Liver (tissue), 9 donors: ENCODE data around the gene TAC3. TPM values are rescaled to one million over a fixed set of nuclear protein-coding genes. Genes with fewer than 3 reads are reported as not detected.

Experiments
- DNase-seq: peaks from one replicate; pipeline ENCODE4 v3.0.0-alpha.2; 2017; ENCODE audit warnings: low spot score
- H3K27ac ChIP-seq, 2 donors: one replicate each; pipeline ENCODE4 v1.7.0; 2013; ENCODE audit warnings: inconsistent platforms in 2 of 2, low read length in 2 of 2, control low read depth in 1 of 2, low read depth in 1 of 2, mild to moderate bottlenecking in 1 of 2
- H3K27me3 ChIP-seq, 4 donors: one replicate each; pipeline versions ENCODE4 v1.6.1 to v1.7.0; 2013; ENCODE audit warnings: low read length in 3 of 4, inconsistent platforms in 1 of 4, mild to moderate bottlenecking in 1 of 4, moderate library complexity in 1 of 4; ENCODE audit not compliant: control insufficient read depth in 4 of 4, insufficient read depth in 4 of 4
- H3K36me3 ChIP-seq, 4 donors: one replicate each; pipeline versions ENCODE4 v1.6.1 to v1.7.0; 2013; ENCODE audit warnings: low read length in 3 of 4, mild to moderate bottlenecking in 3 of 4, low read depth in 1 of 4, moderate library complexity in 1 of 4; ENCODE audit not compliant: control insufficient read depth in 4 of 4, insufficient read depth in 3 of 4
- H3K4me1 ChIP-seq, 4 donors: one replicate each; pipeline versions ENCODE4 v1.6.1 to v1.7.0; 2013; ENCODE audit warnings: low read length in 3 of 4, mild to moderate bottlenecking in 3 of 4, moderate library complexity in 1 of 4; ENCODE audit not compliant: control insufficient read depth in 4 of 4, insufficient read depth in 4 of 4
- H3K4me3 ChIP-seq, 3 donors: one replicate each; pipeline versions ENCODE4 v1.6.1 to v1.7.0; 2013; ENCODE audit warnings: low read length in 3 of 3, control low read depth in 1 of 3, low read depth in 1 of 3, mild to moderate bottlenecking in 1 of 3
- H3K9ac ChIP-seq, 2 donors: one replicate each; pipeline ENCODE4 v1.7.0; 2013; ENCODE audit warnings: low read length in 2 of 2, mild to moderate bottlenecking in 2 of 2, moderate library complexity in 2 of 2, control low read depth in 1 of 2, low read depth in 1 of 2
- H3K9me3 ChIP-seq, 4 donors: one replicate each; pipeline versions ENCODE4 v1.6.1 to v1.7.0; 2013; ENCODE audit warnings: low read length in 3 of 4; ENCODE audit not compliant: control insufficient read depth in 4 of 4
- FOXA1 ChIP-seq: IDR thresholded peaks from 2 replicates; pipeline ENCODE4 v1.6.1; 2016; ENCODE audit warnings: antibody characterized with exemption
- FOXA2 ChIP-seq: IDR thresholded peaks from 2 replicates; pipeline ENCODE4 v1.6.1; 2016; ENCODE audit warnings: antibody characterized with exemption
- GABPA ChIP-seq, 2 donors: IDR thresholded peaks in 1 of 2; conservative IDR thresholded peaks in 1 of 2; 2 replicates each; pipeline ENCODE4 v1.6.1; 2016; ENCODE audit warnings: antibody characterized with exemption in 2 of 2, mild to moderate bottlenecking in 1 of 2, moderate library complexity in 1 of 2
- JUND ChIP-seq, 2 donors: IDR thresholded peaks; 2 replicates each; pipeline ENCODE4 v1.6.1; 2016; ENCODE audit warnings: antibody characterized with exemption in 2 of 2
- RAD21 ChIP-seq, 2 donors: IDR thresholded peaks; 2 replicates each; pipeline ENCODE4 v1.6.1; 2016; ENCODE audit warnings: antibody characterized with exemption in 2 of 2, mild to moderate bottlenecking in 2 of 2
- SP1 ChIP-seq: IDR thresholded peaks from 2 replicates; pipeline ENCODE4 v1.6.1; 2018; ENCODE audit warnings: antibody characterized with exemption, mild to moderate bottlenecking
- TAF1 ChIP-seq: conservative IDR thresholded peaks from 2 replicates; pipeline ENCODE4 v1.6.1; 2016; ENCODE audit warnings: antibody characterized with exemption, mild to moderate bottlenecking
- WGBS: extraction: QIAGEN DNeasy Blood & Tissue Kit; methylation state at CpG from one replicate; pipeline ENCODE4 v1.1.7; 2013; 5-methylcytosine and 5-hydroxymethylcytosine counted together
- polyA plus RNA-seq, 2 donors: library from polyadenylated mRNA; stranded (reverse) in 1 of 2; unstranded in 1 of 2; fragments of 200-250 nt in 1 of 2; fragments of >200 nt in 1 of 2; fragmentation: Nextera tagmentation in 1 of 2; extraction: Ambion mirVana in 1 of 2; gene quantifications; one replicate each; pipeline versions ENCODE4 v1.2.1 to v1.2.3, GENCODE V29; 2013 to 2015
- total RNA-seq, 2 donors: library from RNA; depleted of rRNA; stranded (reverse); fragments of >200 nt; gene quantifications; one replicate each; pipeline ENCODE4 v1.2.3, GENCODE V29; 2014
- TF ChIP-seq, protein P1 (sequence below): IDR thresholded peaks from 2 replicates; pipeline ENCODE4 v1.6.1; 2016; ENCODE audit warnings: antibody characterized with exemption, mild to moderate bottlenecking
- TF ChIP-seq, protein P2 (sequence below): IDR thresholded peaks from 2 replicates; pipeline ENCODE4 v1.6.1; 2016; ENCODE audit warnings: antibody characterized with exemption
- TF ChIP-seq, protein P3 (sequence below): IDR thresholded peaks from 2 replicates; pipeline ENCODE4 v1.6.1; 2016; ENCODE audit warnings: antibody characterized with exemption
- donor health status: healthy.
- donor health status: healthy.
- donor health status: healthy.
- donor health status: healthy.
- donor health status: healthy.

The TAC3 gene
- total and polyA plus RNA-seq, 4 donors = not detected

DNA sequence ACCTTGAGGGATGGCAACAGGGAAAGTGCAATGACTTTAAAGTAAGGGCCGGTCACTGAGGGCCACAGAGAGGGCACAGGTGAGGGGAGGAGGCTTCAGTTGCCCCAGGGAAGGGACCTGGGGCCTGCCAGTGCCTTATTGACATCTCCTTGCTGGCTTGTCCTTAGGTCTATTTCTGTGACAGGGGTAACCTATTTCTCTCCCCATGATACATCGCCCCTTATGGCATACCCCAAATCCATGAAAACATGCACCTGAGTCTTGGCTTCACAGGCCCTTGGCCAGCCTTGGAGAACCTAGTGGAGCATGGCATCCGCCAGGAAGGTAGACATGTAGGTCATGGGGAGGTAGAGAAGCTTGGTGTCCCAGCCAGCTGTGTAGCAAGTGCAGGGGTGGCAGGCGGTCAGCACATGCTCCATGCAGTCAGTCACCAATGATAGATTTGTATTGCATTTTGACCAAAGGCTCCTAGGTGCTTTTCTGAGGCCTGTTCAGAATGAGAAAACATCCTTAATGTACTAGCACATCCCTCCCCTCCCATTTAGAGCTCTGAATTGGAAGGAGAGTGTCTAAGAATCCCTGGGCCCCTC, 35.3 kb downstream of the TAC3 start (continued):
- TF ChIP-seq, protein P1, sequence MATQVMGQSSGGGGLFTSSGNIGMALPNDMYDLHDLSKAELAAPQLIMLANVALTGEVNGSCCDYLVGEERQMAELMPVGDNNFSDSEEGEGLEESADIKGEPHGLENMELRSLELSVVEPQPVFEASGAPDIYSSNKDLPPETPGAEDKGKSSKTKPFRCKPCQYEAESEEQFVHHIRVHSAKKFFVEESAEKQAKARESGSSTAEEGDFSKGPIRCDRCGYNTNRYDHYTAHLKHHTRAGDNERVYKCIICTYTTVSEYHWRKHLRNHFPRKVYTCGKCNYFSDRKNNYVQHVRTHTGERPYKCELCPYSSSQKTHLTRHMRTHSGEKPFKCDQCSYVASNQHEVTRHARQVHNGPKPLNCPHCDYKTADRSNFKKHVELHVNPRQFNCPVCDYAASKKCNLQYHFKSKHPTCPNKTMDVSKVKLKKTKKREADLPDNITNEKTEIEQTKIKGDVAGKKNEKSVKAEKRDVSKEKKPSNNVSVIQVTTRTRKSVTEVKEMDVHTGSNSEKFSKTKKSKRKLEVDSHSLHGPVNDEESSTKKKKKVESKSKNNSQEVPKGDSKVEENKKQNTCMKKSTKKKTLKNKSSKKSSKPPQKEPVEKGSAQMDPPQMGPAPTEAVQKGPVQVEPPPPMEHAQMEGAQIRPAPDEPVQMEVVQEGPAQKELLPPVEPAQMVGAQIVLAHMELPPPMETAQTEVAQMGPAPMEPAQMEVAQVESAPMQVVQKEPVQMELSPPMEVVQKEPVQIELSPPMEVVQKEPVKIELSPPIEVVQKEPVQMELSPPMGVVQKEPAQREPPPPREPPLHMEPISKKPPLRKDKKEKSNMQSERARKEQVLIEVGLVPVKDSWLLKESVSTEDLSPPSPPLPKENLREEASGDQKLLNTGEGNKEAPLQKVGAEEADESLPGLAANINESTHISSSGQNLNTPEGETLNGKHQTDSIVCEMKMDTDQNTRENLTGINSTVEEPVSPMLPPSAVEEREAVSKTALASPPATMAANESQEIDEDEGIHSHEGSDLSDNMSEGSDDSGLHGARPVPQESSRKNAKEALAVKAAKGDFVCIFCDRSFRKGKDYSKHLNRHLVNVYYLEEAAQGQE = no peak
- no peak for TF ChIP-seq FOXA1

DNA sequence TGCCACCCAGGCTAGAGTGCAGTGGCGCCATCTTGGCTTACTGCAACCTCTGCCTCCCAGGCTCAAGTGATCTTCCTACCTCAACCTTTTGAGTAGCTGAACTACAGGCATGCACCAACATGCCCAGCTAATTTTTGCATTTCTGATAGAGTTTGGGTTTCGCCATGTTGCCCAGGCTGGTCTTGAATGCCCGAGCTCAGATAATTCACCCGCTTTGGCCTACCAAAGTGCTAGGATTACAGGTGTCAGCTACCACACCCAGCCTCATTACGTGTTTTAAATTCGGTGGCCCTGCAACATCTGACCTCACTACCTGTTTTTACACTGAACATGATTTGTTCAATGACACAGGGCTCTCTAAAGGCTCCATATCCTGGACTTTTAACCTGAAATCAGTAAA, 36.1 kb downstream of the TAC3 start:
- peak; percentile 8 for DNase-seq
- H3K4me3 ChIP-seq = no peak overlapping the region
- 97% methylated on average over 6 of the region's 6 CpGs for WGBS
- no peaks in the 10 kb centered on the region for H3K27me3 ChIP-seq
- no peak overlapping the region for H3K27ac ChIP-seq
- H3K9me3 ChIP-seq = no peaks in the 10 kb centered on the region
- peaks cover 2 to 15% (median 11%) of the 10 kb centered on the region in 4 donors for H3K4me1 ChIP-seq
- no peaks in the 10 kb centered on the region for H3K36me3 ChIP-seq
- TF ChIP-seq RAD21 (IDR thresholded peaks at IDR 0.05) (no peak), TAF1 (no peak), GABPA (IDR thresholded peaks at IDR 0.05 in 1 of 2, conservative IDR thresholded peaks at IDR 0.05 in 1 of 2) (no peak), FOXA2 (no peak), SP1 (no peak)
- TF ChIP-seq, protein P2, sequence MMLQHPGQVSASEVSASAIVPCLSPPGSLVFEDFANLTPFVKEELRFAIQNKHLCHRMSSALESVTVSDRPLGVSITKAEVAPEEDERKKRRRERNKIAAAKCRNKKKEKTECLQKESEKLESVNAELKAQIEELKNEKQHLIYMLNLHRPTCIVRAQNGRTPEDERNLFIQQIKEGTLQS = no peak
- no peak overlapping the region for H3K9ac ChIP-seq

DNA sequence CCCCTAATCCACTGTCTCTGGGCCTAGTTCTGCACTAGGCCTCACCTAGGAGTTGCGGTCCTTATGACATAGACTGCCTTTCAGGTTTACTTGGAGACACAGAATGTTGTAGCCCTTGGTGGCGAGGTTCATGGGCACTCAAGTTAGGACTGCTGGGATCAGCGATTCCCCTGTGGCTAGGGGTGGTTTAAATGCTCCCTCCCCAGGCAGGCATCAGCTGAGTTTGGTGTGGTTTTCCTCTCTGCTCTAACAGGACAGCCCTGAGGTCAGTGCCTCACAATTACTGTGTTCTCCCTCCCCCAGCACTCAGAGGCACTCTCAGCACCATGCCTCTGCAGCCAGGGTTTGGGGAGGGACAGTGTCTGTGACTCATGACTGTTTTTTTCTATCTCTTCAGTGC, 36.7 kb downstream of the TAC3 start:
- no peak overlapping the region for H3K27ac ChIP-seq
- peak; percentile 24 for DNase-seq
- no peaks in the 10 kb centered on the region for H3K27me3 ChIP-seq
- no peaks in the 10 kb centered on the region for H3K36me3 ChIP-seq
- TF ChIP-seq JUND (IDR thresholded peaks at IDR 0.05) = no peak
- TF ChIP-seq, protein P3, sequence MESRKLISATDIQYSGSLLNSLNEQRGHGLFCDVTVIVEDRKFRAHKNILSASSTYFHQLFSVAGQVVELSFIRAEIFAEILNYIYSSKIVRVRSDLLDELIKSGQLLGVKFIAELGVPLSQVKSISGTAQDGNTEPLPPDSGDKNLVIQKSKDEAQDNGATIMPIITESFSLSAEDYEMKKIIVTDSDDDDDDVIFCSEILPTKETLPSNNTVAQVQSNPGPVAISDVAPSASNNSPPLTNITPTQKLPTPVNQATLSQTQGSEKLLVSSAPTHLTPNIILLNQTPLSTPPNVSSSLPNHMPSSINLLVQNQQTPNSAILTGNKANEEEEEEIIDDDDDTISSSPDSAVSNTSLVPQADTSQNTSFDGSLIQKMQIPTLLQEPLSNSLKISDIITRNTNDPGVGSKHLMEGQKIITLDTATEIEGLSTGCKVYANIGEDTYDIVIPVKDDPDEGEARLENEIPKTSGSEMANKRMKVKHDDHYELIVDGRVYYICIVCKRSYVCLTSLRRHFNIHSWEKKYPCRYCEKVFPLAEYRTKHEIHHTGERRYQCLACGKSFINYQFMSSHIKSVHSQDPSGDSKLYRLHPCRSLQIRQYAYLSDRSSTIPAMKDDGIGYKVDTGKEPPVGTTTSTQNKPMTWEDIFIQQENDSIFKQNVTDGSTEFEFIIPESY = no peak
- TF ChIP-seq, protein P1 = no peak
- WGBS = 96% methylated on average over 3 of the region's 3 CpGs
- peaks cover 2 to 15% (median 11%) of the 10 kb centered on the region in 4 donors for H3K4me1 ChIP-seq
- no peaks in the 10 kb centered on the region for H3K9me3 ChIP-seq
- no peak overlapping the region for H3K9ac ChIP-seq
- no peak overlapping the region for H3K4me3 ChIP-seq
